Gastrocnemius medialis (tissue), 4 donors: ENCODE data around the gene MOV10.

Experiments used
- CTCF ChIP-seq, 5 experiments: fragments of 450-650 bp in 3 of 5; fragments of 200-600 bp in 2 of 5; sonication (generic) in 2 of 5; IDR thresholded peaks in 4 of 5; conservative IDR thresholded peaks in 1 of 5; 1 replicate in 4 of 5; 2 replicates in 1 of 5; pipeline ENCODE4 v1.5.1; 2016 to 2019; ENCODE audit warnings: antibody characterized with exemption in 5 of 5, mild to moderate bottlenecking in 3 of 5, moderate library complexity in 3 of 5
- POLR2A ChIP-seq, 2 donors: fragments of 450-650 bp; IDR thresholded peaks; one replicate each; pipeline ENCODE4 v1.6.1; 2017; ENCODE audit warnings: antibody characterized with exemption in 2 of 2, mild to moderate bottlenecking in 2 of 2, moderate library complexity in 2 of 2

GRCh38 chr1:112712191-112712590 lies 37.7 kb downstream of the MOV10 start:
- no peak for TF ChIP-seq CTCF (IDR thresholded peaks at IDR 0.05 in 4 of 5, conservative IDR thresholded peaks at IDR 0.05 in 1 of 5)
- no peak for TF ChIP-seq POLR2A (IDR thresholded peaks at IDR 0.05)
